ENCODE measurements around the gene C10orf105. TPM values are rescaled to one million over a fixed set of nuclear protein-coding genes. Genes with fewer than 3 reads are reported as not detected.

C10orf105 gene
- total RNA-seq, 5 donors from 2014 or later (not counting 1 experiment from before 2014, with no cell fraction given), result 0.15 to 0.45 (median 0.16) TPM

- 0% methylated on average over 8 of the region's 15 CpGs for WGBS (ENCODE audit: insufficient coverage)
- Histone ChIP-seq H3K4me1 (ENCODE audit: control insufficient read depth in 1 of 2, extremely low read depth in 1 of 2, insufficient read depth in 2 of 2, low read length in 2 of 2) (peaks cover 87 to 100% of the 10 kb centered on the region in 2 experiments), H3K27me3 (replicated peaks in 1 of 2; ENCODE audit: control insufficient read depth in 2 of 2, extremely low read depth in 1 of 2, insufficient read depth in 2 of 2, low read length in 1 of 2) (no peaks in the 10 kb centered on the region), H3K36me3 (ENCODE audit: control insufficient read depth in 2 of 2, extremely low read depth in 1 of 2, insufficient read depth in 1 of 2, low read length in 1 of 2) (peaks cover 9 to 43% of the 10 kb centered on the region in 2 donors), H3K9me3 (no peaks in the 10 kb centered on the region), H3K4me3 (ENCODE audit: control insufficient read depth in 1 of 2, extremely low read depth in 1 of 2, low read length in 1 of 2) (peak overlapping the region; percentile 3 to 8), H3K27ac (ENCODE audit: low read length) (peak overlapping the region; percentile 93)
- ATAC-seq (replicated peaks in 1 of 4), result peak; percentile 84 to 88 (median 84)
- Mint-ChIP-seq H3K27me3 (no peaks in the 10 kb centered on the region), H3K9me3 (no peaks in the 10 kb centered on the region), H3K36me3 (peaks cover 21% of the 10 kb centered on the region), H3K4me3 (peak overlapping the region; percentile 67 to 80 (median 71)), H3K27ac (peak overlapping the region; percentile 99 to 100), H3K4me1 (peaks cover 92 to 97% (median 97%) of the 10 kb centered on the region in 3 donors)
- peak; percentile 62 to 93 (median 79) for DNase-seq
- CTCF ChIA-PET, result interaction anchor here in 1 of 2 donors (1.0 to 1.5 kb wide), 10 partner anchors 9 to 430 kb away, joined by 3 to 9 read pairs (median 5); partner anchors contain the start of genes SLC29A3 and VSIR
- POLR2A ChIA-PET, result interaction anchor here in 1 of 2 donors (0.6 to 1.0 kb wide), 3 partner anchors 9 to 98 kb away, joined by 3 to 8 read pairs (median 3); no protein-coding TSS in a partner anchor
These were observed 29.2 kb upstream of the C10orf105 start for GRCh38 chr10:71748671-71749191.

GRCh38 chr10:71747551-71748523 lies 28.3 kb upstream of the C10orf105 start:
- Histone ChIP-seq H3K36me3 (ENCODE audit: control insufficient read depth in 2 of 2, extremely low read depth in 1 of 2, insufficient read depth in 1 of 2, low read length in 1 of 2) (peaks cover 7 to 34% of the 10 kb centered on the region in 2 donors), H3K4me1 (ENCODE audit: control insufficient read depth in 1 of 2, extremely low read depth in 1 of 2, insufficient read depth in 2 of 2, low read length in 2 of 2) (peaks cover 87 to 100% of the 10 kb centered on the region in 2 experiments), H3K9me3 (no peaks in the 10 kb centered on the region), H3K4me3 (ENCODE audit: control insufficient read depth in 1 of 2, extremely low read depth in 1 of 2, low read length in 1 of 2) (peak overlapping the region in 1 of 2 donors; percentile 8), H3K27me3 (replicated peaks in 1 of 2; ENCODE audit: control insufficient read depth in 2 of 2, extremely low read depth in 1 of 2, insufficient read depth in 2 of 2, low read length in 1 of 2) (no peaks in the 10 kb centered on the region), H3K27ac (ENCODE audit: low read length) (peak overlapping the region; percentile 93)
- ChIA-PET POLR2A (interaction anchor here in 1 of 2 donors (0.6 to 1.0 kb wide), 3 partner anchors 10 to 97 kb away, joined by 3 to 8 read pairs (median 3); no protein-coding TSS in a partner anchor), CTCF (interaction anchor here in 1 of 2 donors (1.0 to 1.5 kb wide), 10 partner anchors 10 to 429 kb away, joined by 3 to 9 read pairs (median 5); partner anchors contain the start of genes SLC29A3 and VSIR)
- peaks cover 89 to 97% (median 97%) of the 10 kb centered on the region in 3 donors for H3K4me1 Mint-ChIP-seq
- peak overlapping the region; percentile 67 to 80 (median 71) for H3K4me3 Mint-ChIP-seq
- no peaks in the 10 kb centered on the region for H3K27me3 Mint-ChIP-seq
- no peaks in the 10 kb centered on the region for H3K9me3 Mint-ChIP-seq
- H3K36me3 Mint-ChIP-seq, result peaks cover 18% of the 10 kb centered on the region
- whole genome bisulfite sequencing (ENCODE audit: insufficient coverage), result 28% methylated on average over 4 of the region's 14 CpGs
- ATAC-seq (replicated peaks in 1 of 4), result no peak
- H3K27ac Mint-ChIP-seq, result peak overlapping the region; percentile 99 to 100
- DNase-seq, result peak in 1 of 35 experiments; percentile 38

- Histone ChIP-seq H3K4me1 (ENCODE audit: control insufficient read depth in 1 of 2, extremely low read depth in 1 of 2, insufficient read depth in 2 of 2, low read length in 2 of 2) (peaks cover 85 to 100% of the 10 kb centered on the region in 2 experiments), H3K9me3 (no peaks in the 10 kb centered on the region), H3K36me3 (ENCODE audit: control insufficient read depth in 2 of 2, extremely low read depth in 1 of 2, insufficient read depth in 1 of 2, low read length in 1 of 2) (peaks cover 6 to 26% of the 10 kb centered on the region in 2 donors), H3K4me3 (ENCODE audit: control insufficient read depth in 1 of 2, extremely low read depth in 1 of 2, low read length in 1 of 2) (no peak overlapping the region), H3K27me3 (replicated peaks in 1 of 2; ENCODE audit: control insufficient read depth in 2 of 2, extremely low read depth in 1 of 2, insufficient read depth in 2 of 2, low read length in 1 of 2) (no peaks in the 10 kb centered on the region), H3K27ac (ENCODE audit: low read length) (peak overlapping the region; percentile 93)
- no peaks in the 10 kb centered on the region for H3K9me3 Mint-ChIP-seq
- no peaks in the 10 kb centered on the region for H3K27me3 Mint-ChIP-seq
- peak overlapping the region in 2 of 3 donors; percentile 24 to 80 for H3K4me3 Mint-ChIP-seq
- WGBS (ENCODE audit: insufficient coverage), result no CpG with 5 or more reads among the region's 2 CpGs
- H3K27ac Mint-ChIP-seq, result peak overlapping the region; percentile 99 to 100
- DNase-seq, result no peak
- CTCF ChIA-PET, result interaction anchor here in 1 of 2 donors (0.5 kb wide), 1 partner anchor 508 kb away, joined by 3 read pairs; no protein-coding TSS in a partner anchor
- ATAC-seq (replicated peaks in 1 of 4), result no peak
- POLR2A ChIA-PET, result no interaction called here
- H3K36me3 Mint-ChIP-seq, result peaks cover 11% of the 10 kb centered on the region
- peaks cover 89 to 97% (median 97%) of the 10 kb centered on the region in 3 donors for H3K4me1 Mint-ChIP-seq
These were observed 27.5 kb upstream of the C10orf105 start for GRCh38 chr10:71747039-71747531.

GRCh38 chr10:71746344-71747037 lies 26.9 kb upstream of the C10orf105 start:
- Mint-ChIP-seq H3K36me3 (peaks cover 11% of the 10 kb centered on the region), H3K9me3 (no peaks in the 10 kb centered on the region), H3K27ac (peak overlapping the region; percentile 99 to 100), H3K27me3 (no peaks in the 10 kb centered on the region), H3K4me1 (peaks cover 89 to 97% (median 97%) of the 10 kb centered on the region in 3 donors), H3K4me3 (peak overlapping the region in 1 of 3 donors; percentile 80)
- Histone ChIP-seq H3K4me1 (ENCODE audit: control insufficient read depth in 1 of 2, extremely low read depth in 1 of 2, insufficient read depth in 2 of 2, low read length in 2 of 2) (peaks cover 86 to 100% of the 10 kb centered on the region in 2 experiments), H3K27me3 (replicated peaks in 1 of 2; ENCODE audit: control insufficient read depth in 2 of 2, extremely low read depth in 1 of 2, insufficient read depth in 2 of 2, low read length in 1 of 2) (no peaks in the 10 kb centered on the region), H3K4me3 (ENCODE audit: control insufficient read depth in 1 of 2, extremely low read depth in 1 of 2, low read length in 1 of 2) (no peak overlapping the region), H3K9me3 (no peaks in the 10 kb centered on the region), H3K27ac (ENCODE audit: low read length) (peak overlapping the region; percentile 93), H3K36me3 (ENCODE audit: control insufficient read depth in 2 of 2, extremely low read depth in 1 of 2, insufficient read depth in 1 of 2, low read length in 1 of 2) (peaks cover 6 to 21% of the 10 kb centered on the region in 2 donors)
- ChIA-PET CTCF (interaction anchor here in 1 of 2 donors (0.5 kb wide), 1 partner anchor 509 kb away, joined by 3 read pairs; no protein-coding TSS in a partner anchor), POLR2A (interaction anchor here in 1 of 2 donors (1.2 kb wide), 1 partner anchor 11 kb away, joined by 3 read pairs; no protein-coding TSS in a partner anchor)
- DNase-seq, result peak in 2 of 35 experiments; percentile 37 to 46
- WGBS (ENCODE audit: insufficient coverage), result 91% methylated on average over 11 of the region's 13 CpGs
- no peak for ATAC-seq (replicated peaks in 1 of 4)

- Mint-ChIP-seq H3K27me3 (no peaks in the 10 kb centered on the region), H3K36me3 (peaks cover 9% of the 10 kb centered on the region), H3K27ac (peak overlapping the region; percentile 99 to 100), H3K4me3 (peak overlapping the region in 1 of 3 donors; percentile 80), H3K9me3 (no peaks in the 10 kb centered on the region), H3K4me1 (peaks cover 92 to 100% (median 99%) of the 10 kb centered on the region in 3 donors)
- H3K27ac ChIP-seq (ENCODE audit: low read length), result peak overlapping the region; percentile 93
- DNase-seq (no peak), ATAC-seq (replicated peaks in 1 of 4) (no peak)
- H3K27me3 ChIP-seq (replicated peaks in 1 of 2; ENCODE audit: control insufficient read depth in 2 of 2, extremely low read depth in 1 of 2, insufficient read depth in 2 of 2, low read length in 1 of 2), result no peaks in the 10 kb centered on the region
- peaks cover 2 to 15% of the 10 kb centered on the region in 2 donors for H3K36me3 ChIP-seq (ENCODE audit: control insufficient read depth in 2 of 2, extremely low read depth in 1 of 2, insufficient read depth in 1 of 2, low read length in 1 of 2)
- no peak overlapping the region for H3K4me3 ChIP-seq (ENCODE audit: control insufficient read depth in 1 of 2, extremely low read depth in 1 of 2, low read length in 1 of 2)
- H3K9me3 ChIP-seq, result no peaks in the 10 kb centered on the region
- ChIA-PET POLR2A (interaction anchor here in 1 of 2 donors (1.2 kb wide), 1 partner anchor 12 kb away, joined by 3 read pairs; no protein-coding TSS in a partner anchor), CTCF (no interaction called here)
- WGBS (ENCODE audit: insufficient coverage), result 95% methylated on average over 2 of the region's 2 CpGs
- H3K4me1 ChIP-seq (ENCODE audit: control insufficient read depth in 1 of 2, extremely low read depth in 1 of 2, insufficient read depth in 2 of 2, low read length in 2 of 2), result peaks cover 86 to 100% of the 10 kb centered on the region in 2 experiments
These were observed 26.2 kb upstream of the C10orf105 start for GRCh38 chr10:71745664-71746250.
